Natural killer cell (primary cell): ENCODE results near the gene LDB2. TPM values are rescaled to one million over a fixed set of nuclear protein-coding genes. Genes with fewer than 3 reads are reported as not detected.

Experiments used
- ATAC-seq, 3 donors: fragments of 150-1000 bp in 2 of 3; fragments of 200-7000 bp in 1 of 3; cut with Tn5 transposase; 1 replicate in 1 of 3; 2 replicates in 2 of 3; pipeline ENCODE4 v1.10.0; 2021; ENCODE audit warnings: mild to moderate bottlenecking in 2 of 3, moderate library complexity in 2 of 3
- DNase-seq, 2 donors: peaks; one replicate each; pipeline versions ENCODE4 v3.0.0 to v3.0.0-alpha.2; 2013 to 2021; ENCODE audit warnings: mixed read lengths in 1 of 2
- H3K27ac ChIP-seq: one replicate; pipeline ENCODE4 v1.5.1; 2013; ENCODE audit warnings: mild to moderate bottlenecking, low read length
- H3K27me3 ChIP-seq: one replicate; pipeline ENCODE4 v1.6.1; 2013; ENCODE audit warnings: low read length; ENCODE audit not compliant: control insufficient read depth, insufficient read depth
- H3K36me3 ChIP-seq: one replicate; pipeline ENCODE4 v1.6.1; 2013; ENCODE audit warnings: low read length; ENCODE audit not compliant: control insufficient read depth, insufficient read depth
- H3K4me1 ChIP-seq: one replicate; pipeline ENCODE4 v1.6.1; 2013; ENCODE audit warnings: low read length; ENCODE audit not compliant: control insufficient read depth, insufficient read depth
- H3K4me3 ChIP-seq: one replicate; pipeline ENCODE4 v1.5.1; 2013; ENCODE audit warnings: low read length
- H3K9me3 ChIP-seq: one replicate; pipeline ENCODE4 v1.6.1; 2013; ENCODE audit warnings: low read length; ENCODE audit not compliant: control insufficient read depth, insufficient read depth
- H3K27ac Mint-ChIP-seq, 2 donors: one replicate each; pipeline ENCODE4 v1.8.0; 2022; ENCODE audit warnings: mild to moderate bottlenecking in 2 of 2, mixed read lengths in 2 of 2, moderate library complexity in 1 of 2
- H3K27me3 Mint-ChIP-seq, 2 donors: one replicate each; pipeline ENCODE4 v1.8.0; 2022; ENCODE audit warnings: low read depth in 2 of 2, mixed read lengths in 2 of 2
- H3K36me3 Mint-ChIP-seq: one replicate; pipeline ENCODE4 v1.8.0; 2022; ENCODE audit warnings: mixed read lengths
- H3K4me1 Mint-ChIP-seq, 2 donors: one replicate each; pipeline ENCODE4 v1.8.0; 2022; ENCODE audit warnings: mixed read lengths in 2 of 2
- H3K4me3 Mint-ChIP-seq: one replicate; pipeline ENCODE4 v1.8.0; 2022; ENCODE audit warnings: mild to moderate bottlenecking, moderate library complexity, mixed read lengths
- H3K9me3 Mint-ChIP-seq, 2 donors: one replicate each; pipeline ENCODE4 v1.8.0; 2022; ENCODE audit warnings: mixed read lengths in 2 of 2
- CTCF ChIP-seq: fragments of 200-600 bp; IDR thresholded peaks from one replicate; pipeline ENCODE4 v1.8.0; 2022; ENCODE audit warnings: antibody characterized with exemption
- WGBS: methylation state at CpG from one replicate; pipeline ENCODE4 v1.1.7; 2013; ENCODE audit warnings: missing lambda C conversion rate; ENCODE audit not compliant: insufficient coverage; 5-methylcytosine and 5-hydroxymethylcytosine counted together
- intact Hi-C: fragments of 100-400 bp; cut with micrococcal nuclease; formaldehyde crosslinking; loops from one replicate; pipeline ENCODE4 v1.14.2; 2022
- total RNA-seq, 4 donors: library from RNA; stranded (reverse); fragments of 120-200 nt in 1 of 4; gene quantifications; one replicate each; pipeline versions ENCODE4 v1.2.3 to v1.2.4, GENCODE V29; 2013 to 2022

LDB2 gene
- total RNA-seq, 3 donors from 2014 or later (not counting 1 experiment from before 2014, with no cell fraction given) = 8.2 to 14.2 (median 13.6) TPM

GRCh38 chr4:16875487-16875886 lies 23.0 kb downstream of the LDB2 start:
- no peaks in the 10 kb centered on the region for H3K36me3 Mint-ChIP-seq
- H3K27me3 Mint-ChIP-seq = no peaks in the 10 kb centered on the region
- TF ChIP-seq CTCF = no peak
- H3K4me1 Mint-ChIP-seq = peaks cover 10 to 12% of the 10 kb centered on the region in 2 donors
- H3K9me3 Mint-ChIP-seq = no peaks in the 10 kb centered on the region
- Histone ChIP-seq H3K27ac (no peak overlapping the region), H3K27me3 (no peaks in the 10 kb centered on the region), H3K4me3 (no peak overlapping the region), H3K9me3 (no peaks in the 10 kb centered on the region), H3K4me1 (no peaks in the 10 kb centered on the region), H3K36me3 (no peaks in the 10 kb centered on the region)
- no peak for DNase-seq
- WGBS = 93% methylated on average over 4 of the region's 5 CpGs
- no peak for ATAC-seq
- no peak overlapping the region for H3K27ac Mint-ChIP-seq
- intact Hi-C loops = no loop called here
- H3K4me3 Mint-ChIP-seq = no peak overlapping the region

- Mint-ChIP-seq H3K36me3 (no peaks in the 10 kb centered on the region), H3K9me3 (no peaks in the 10 kb centered on the region), H3K27me3 (no peaks in the 10 kb centered on the region), H3K4me1 (no peaks in the 10 kb centered on the region), H3K4me3 (no peak overlapping the region), H3K27ac (no peak overlapping the region)
- Histone ChIP-seq H3K27me3 (no peaks in the 10 kb centered on the region), H3K36me3 (no peaks in the 10 kb centered on the region), H3K9me3 (no peaks in the 10 kb centered on the region), H3K4me1 (no peaks in the 10 kb centered on the region), H3K4me3 (no peak overlapping the region), H3K27ac (no peak overlapping the region)
- DNase-seq (no peak), ATAC-seq (no peak)
- intact Hi-C loops = no loop called here
- no peak for TF ChIP-seq CTCF
- WGBS = 95% methylated on average over 10 of the region's 12 CpGs
Measured at GRCh38 chr4:16869594-16870245, 28.7 kb downstream of the LDB2 start.

- H3K27me3 ChIP-seq = no peaks in the 10 kb centered on the region
- H3K36me3 Mint-ChIP-seq = no peaks in the 10 kb centered on the region
- no peak overlapping the region for H3K27ac Mint-ChIP-seq
- no peaks in the 10 kb centered on the region for H3K9me3 Mint-ChIP-seq
- no peak overlapping the region for H3K4me3 ChIP-seq
- H3K4me3 Mint-ChIP-seq = no peak overlapping the region
- DNase-seq (no peak), ATAC-seq (no peak)
- no peak overlapping the region for H3K27ac ChIP-seq
- H3K27me3 Mint-ChIP-seq = no peaks in the 10 kb centered on the region
- intact Hi-C loops = no loop called here
- TF ChIP-seq CTCF = no peak
- 94% methylated on average over 5 of the region's 5 CpGs for WGBS
- H3K4me1 Mint-ChIP-seq = no peaks in the 10 kb centered on the region
- H3K4me1 ChIP-seq = no peaks in the 10 kb centered on the region
- H3K9me3 ChIP-seq = no peaks in the 10 kb centered on the region
- H3K36me3 ChIP-seq = no peaks in the 10 kb centered on the region
Measured at GRCh38 chr4:16868674-16869073, 29.8 kb downstream of the LDB2 start.

GRCh38 chr4:16867827-16868226 lies 30.6 kb downstream of the LDB2 start:
- intact Hi-C loops = no loop called here
- no peak overlapping the region for H3K4me3 Mint-ChIP-seq
- TF ChIP-seq CTCF = no peak

More at GRCh38 chr4:16867827-16868226, 30.6 kb downstream of the LDB2 start:
- no peak for ATAC-seq
- no peaks in the 10 kb centered on the region for H3K36me3 ChIP-seq
- WGBS = no CpG with 5 or more reads among the region's 2 CpGs
- H3K9me3 Mint-ChIP-seq = no peaks in the 10 kb centered on the region
- no peaks in the 10 kb centered on the region for H3K36me3 Mint-ChIP-seq
- no peak for DNase-seq
- H3K27ac Mint-ChIP-seq = no peak overlapping the region
- H3K27ac ChIP-seq = no peak overlapping the region
- no peaks in the 10 kb centered on the region for H3K9me3 ChIP-seq
- no peaks in the 10 kb centered on the region for H3K27me3 ChIP-seq
- H3K4me1 ChIP-seq = no peaks in the 10 kb centered on the region
- H3K27me3 Mint-ChIP-seq = no peaks in the 10 kb centered on the region
- H3K4me1 Mint-ChIP-seq = no peaks in the 10 kb centered on the region
- no peak overlapping the region for H3K4me3 ChIP-seq
